Pancreas (tissue), 10 donors: ENCODE measurements around the gene NOP10. TPM values are rescaled to one million over a fixed set of nuclear protein-coding genes. Genes with fewer than 3 reads are reported as not detected.

Experiments used
- ATAC-seq, 4 donors: fragments of 200-7000 bp; cut with Tn5 transposase; one replicate each; pipeline versions ENCODE4 v1.8.0 to v1.9.1; 2020; ENCODE audit warnings: mild to moderate bottlenecking in 4 of 4, moderate library complexity in 4 of 4
- DNase-seq, 6 donors: peaks; one replicate each; pipeline ENCODE4 v3.0.0-alpha.2; 2020
- FAIRE-seq: peaks from 2 replicates; lab custom pipeline; 2012; peaks lifted over from hg19 to GRCh38; lab: Jason Lieb, UNC
- H3K27ac ChIP-seq, 4 donors: fragments of 200-600 bp; sonication (generic); 1 replicate in 3 of 4; 2 replicates in 1 of 4; pipeline versions ENCODE4 v1.5.0 to v1.8.0; 2020
- H3K27me3 ChIP-seq, 4 donors: fragments of 200-600 bp; one replicate each; pipeline ENCODE4 v1.8.0; 2021
- H3K36me3 ChIP-seq, 3 donors: fragments of 200-600 bp; sonication (generic) in 1 of 3; one replicate each; pipeline versions ENCODE4 v1.5.0 to v1.8.0; 2020 to 2021
- H3K4me1 ChIP-seq, 3 donors: fragments of 200-600 bp; one replicate each; pipeline ENCODE4 v1.8.0; 2021
- H3K4me3 ChIP-seq, 4 donors: fragments of 200-600 bp; sonication (generic) in 2 of 4; one replicate each; pipeline versions ENCODE4 v1.5.0 to v1.8.0; 2020 to 2021
- H3K9me3 ChIP-seq, 4 donors: fragments of 200-600 bp; one replicate each; pipeline ENCODE4 v1.8.0; 2021
- CTCF ChIP-seq, 4 donors: fragments of 200-600 bp; sonication (generic) in 3 of 4; IDR thresholded peaks; one replicate each; pipeline versions ENCODE4 v1.5.0 to v1.8.0; 2021; ENCODE audit warnings: antibody characterized with exemption in 4 of 4
- WGBS, 2 donors: extraction: QIAGEN DNeasy Blood & Tissue Kit; methylation state at CpG; one replicate each; pipeline ENCODE4 v1.1.7; 2013; 5-methylcytosine and 5-hydroxymethylcytosine counted together
- intact Hi-C, 3 donors: fragments of 100-400 bp; cut with DNase I; formaldehyde crosslinking; loops; one replicate each; pipeline versions ENCODE4 v1.11.1 to v1.14.2; 2022
- polyA plus RNA-seq, 2 donors: library from polyadenylated mRNA; stranded (reverse); fragments of 200-250 nt; gene quantifications; one replicate each; pipeline ENCODE4 v1.2.3, GENCODE V29; 2013
- total RNA-seq, 6 donors: library from RNA; stranded (reverse); fragmentation: NEBNext Ultra II Directional in 4 of 6; extraction: Animal tissue kit (Norgen Biotek cat#: 25700) in 4 of 6; gene quantifications; one replicate each; pipeline versions ENCODE4 v1.2.1 to v1.2.4, GENCODE V29; 2021 to 2023
- donor health status: healthy with polysubstance abuse.
- donor health status: DM: no; HTN: no; CAD: no; lungs with moderate emphysema.
- donor health status: DM: no; HTN: no; CAD: no.
- donor health status: control.
- donor health status: control.
- donor health status: Bipolar disorder and iron deficiency.
- donor health status: DM: yes; HTN: yes; CAD: no.
- donor health status: DM: no; HTN: no; CAD: no.
- donor health status: DM: no; HTN: no; CAD: no.
- donor health status: DM: yes; HTN: yes; CAD: no.

Gene NOP10
- total and polyA plus RNA-seq, 8 donors = 23.9 to 87.9 (median 41.6) TPM

GRCh38 chr15:34314491-34315490 is 28.1 kb downstream of the NOP10 start:
- no peaks in the 10 kb centered on the region for H3K36me3 ChIP-seq
- no peak for FAIRE-seq
- no peaks in the 10 kb centered on the region for H3K9me3 ChIP-seq
- no peak for TF ChIP-seq CTCF (IDR thresholded peaks at IDR 0.05)
- no peaks in the 10 kb centered on the region for H3K27me3 ChIP-seq
- H3K4me1 ChIP-seq = peaks cover 8 to 10% (median 9%) of the 10 kb centered on the region in 3 donors
- ATAC-seq = no peak
- WGBS, 2 donors = 80 to 82% methylated on average over 3 of the region's 3 CpGs
- intact Hi-C loops = no loop called here
- no peak overlapping the region for H3K4me3 ChIP-seq
- H3K27ac ChIP-seq = no peak overlapping the region
- no peak for DNase-seq

GRCh38 chr15:34311563-34311962 is 31.4 kb downstream of the NOP10 start:
- 82 to 96% methylated on average over 1 of the region's 1 CpG for WGBS, 2 donors
- no peaks in the 10 kb centered on the region for H3K27me3 ChIP-seq
- FAIRE-seq (no peak), ATAC-seq (no peak), DNase-seq (no peak)
- intact Hi-C loops = no loop called here
- no peak overlapping the region for H3K27ac ChIP-seq
- H3K4me3 ChIP-seq = no peak overlapping the region
- no peak for TF ChIP-seq CTCF (IDR thresholded peaks at IDR 0.05)
- H3K9me3 ChIP-seq = no peaks in the 10 kb centered on the region
- H3K4me1 ChIP-seq = no peaks in the 10 kb centered on the region
- H3K36me3 ChIP-seq = no peaks in the 10 kb centered on the region

DNA sequence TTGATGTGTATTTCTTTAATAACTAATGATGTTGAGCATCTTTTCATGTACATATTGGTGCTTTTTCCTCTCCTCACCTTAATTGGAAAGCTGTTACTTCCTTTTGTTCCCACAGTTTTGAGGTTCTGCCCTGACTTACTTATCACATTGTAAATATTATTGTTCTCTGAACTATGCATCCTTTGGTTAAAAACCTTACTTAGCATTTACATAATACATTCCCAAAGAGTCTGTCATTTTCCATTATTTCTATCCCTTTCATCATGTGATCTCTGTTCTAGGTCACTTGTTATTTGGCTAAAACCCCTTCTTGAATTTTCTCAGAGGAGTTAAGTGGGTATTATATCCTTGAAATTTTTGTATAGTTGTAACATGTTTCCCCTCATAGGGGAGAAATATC is 38.3 kb downstream of the NOP10 start:
- Histone ChIP-seq H3K9me3 (no peaks in the 10 kb centered on the region), H3K4me1 (no peaks in the 10 kb centered on the region), H3K4me3 (no peak overlapping the region), H3K36me3 (no peaks in the 10 kb centered on the region), H3K27me3 (no peaks in the 10 kb centered on the region), H3K27ac (no peak overlapping the region)
- ATAC-seq (no peak), DNase-seq (no peak), FAIRE-seq (no peak)
- TF ChIP-seq CTCF (IDR thresholded peaks at IDR 0.05) = no peak
- intact Hi-C loops = no loop called here

- Histone ChIP-seq H3K27me3 (no peaks in the 10 kb centered on the region), H3K36me3 (no peaks in the 10 kb centered on the region), H3K4me1 (no peaks in the 10 kb centered on the region), H3K27ac (no peak overlapping the region), H3K4me3 (no peak overlapping the region), H3K9me3 (no peaks in the 10 kb centered on the region)
- 77 to 87% methylated on average over 3 of the region's 3 CpGs for WGBS, 2 donors
- DNase-seq (no peak), ATAC-seq (no peak), FAIRE-seq (no peak)
- intact Hi-C loops = no loop called here
- TF ChIP-seq CTCF (IDR thresholded peaks at IDR 0.05) = no peak
Observed at GRCh38 chr15:34301058-34301457, 41.9 kb downstream of the NOP10 start.

DNA sequence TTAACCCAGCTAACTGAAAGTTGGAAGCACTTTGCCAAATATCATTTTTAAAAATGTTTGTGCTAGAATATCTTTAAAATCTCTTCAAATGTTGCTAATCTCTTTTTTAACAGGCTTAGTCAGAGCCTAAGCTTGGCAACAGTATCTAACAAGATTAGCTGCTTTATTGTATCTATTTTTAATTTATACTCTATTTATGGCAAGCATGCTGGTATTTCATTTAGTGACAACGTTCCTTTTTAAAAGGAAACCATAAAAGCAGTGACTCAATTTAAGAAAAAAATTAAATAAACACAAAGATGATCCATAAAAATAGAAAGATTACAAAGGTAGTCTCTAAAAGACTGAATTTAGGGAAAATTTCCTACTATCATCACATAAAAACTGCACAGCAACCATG is 45.9 kb downstream of the NOP10 start:
- no peak overlapping the region for H3K27ac ChIP-seq
- WGBS, 2 donors = 29 to 57% methylated on average over 1 of the region's 1 CpG
- ATAC-seq = no peak

More for the DNA sequence above, 45.9 kb downstream of the NOP10 start:
- no peak for TF ChIP-seq CTCF (IDR thresholded peaks at IDR 0.05)
- Histone ChIP-seq H3K4me1 (no peaks in the 10 kb centered on the region), H3K4me3 (no peak overlapping the region), H3K27me3 (no peaks in the 10 kb centered on the region), H3K36me3 (no peaks in the 10 kb centered on the region), H3K9me3 (no peaks in the 10 kb centered on the region)
- intact Hi-C loops = no loop called here
- FAIRE-seq = no peak
- no peak for DNase-seq
